GM18517 (cell line): Measurements from ENCODE around the gene KIAA0825.

Source experiments
- ATAC-seq: cut with Tn5 transposase; IDR thresholded peaks from one replicate; pipeline ENCODE4 v1.9.1; 2021; ENCODE audit warnings: mild to moderate bottlenecking, moderate library complexity; ENCODE audit not compliant: unreplicated experiment

KIAA0825 gene

GRCh38 chr5:94517490-94518488 is 100.6 kb downstream of the KIAA0825 start:
- ATAC-seq: no peak

- ATAC-seq: no peak
Measured at GRCh38 chr5:94516148-94516547, 102.3 kb downstream of the KIAA0825 start.

- no peak for ATAC-seq
Measured at GRCh38 chr5:94508461-94509148, 109.8 kb downstream of the KIAA0825 start.

DNA sequence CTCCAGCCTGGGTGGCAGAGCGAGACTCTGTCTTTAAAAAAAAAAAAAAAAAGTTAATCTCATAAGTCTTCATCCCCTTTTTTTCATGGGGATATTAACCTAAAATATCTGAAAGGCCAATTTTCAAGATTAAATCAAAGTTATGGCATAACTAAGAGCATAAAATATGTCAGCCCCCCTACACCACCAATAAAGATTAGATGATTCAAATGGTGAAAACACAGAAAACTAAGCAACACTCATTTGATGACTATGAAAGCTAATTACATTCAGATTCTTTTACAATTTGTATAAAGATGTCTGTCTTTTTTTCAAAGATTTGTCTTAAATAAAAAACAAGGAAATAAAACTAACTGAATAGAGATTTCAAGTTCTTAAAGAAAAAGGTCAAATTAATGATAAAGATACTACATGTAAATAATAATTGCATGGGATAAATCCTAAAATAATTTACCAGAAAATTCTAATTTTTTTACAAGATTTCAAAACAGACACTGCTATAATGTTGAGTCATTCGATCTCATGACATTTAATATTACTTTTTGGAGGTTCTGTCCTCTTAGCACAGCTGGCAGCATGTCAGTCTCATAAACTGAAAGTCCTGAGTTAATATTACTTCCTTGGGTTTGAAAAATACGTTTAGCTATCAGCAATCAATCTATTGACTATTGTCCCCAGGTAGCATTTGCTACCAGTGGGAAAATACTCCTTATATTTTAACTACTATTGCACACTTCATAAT is 112.9 kb downstream of the KIAA0825 start:
- ATAC-seq: no peak

DNA sequence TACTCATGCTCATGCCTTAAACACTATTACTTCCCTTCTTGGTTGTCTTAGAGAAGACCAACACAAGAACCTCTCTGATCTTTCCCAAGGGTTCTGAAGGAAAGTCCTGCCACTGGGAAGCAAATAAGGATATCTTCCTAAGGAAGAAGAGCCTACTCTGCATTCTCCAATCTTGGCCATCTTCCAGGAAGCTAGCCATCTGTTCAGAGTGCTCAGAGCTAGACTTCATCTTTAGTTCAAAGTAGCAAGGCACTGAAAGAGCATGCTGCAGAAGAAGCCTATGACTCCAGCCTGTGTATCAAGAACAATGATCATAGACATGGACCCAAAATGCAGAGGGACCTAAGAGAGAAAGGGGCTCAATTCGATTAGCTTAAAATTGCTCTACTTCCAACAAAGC is 114.7 kb downstream of the KIAA0825 start:
- ATAC-seq: no peak

DNA sequence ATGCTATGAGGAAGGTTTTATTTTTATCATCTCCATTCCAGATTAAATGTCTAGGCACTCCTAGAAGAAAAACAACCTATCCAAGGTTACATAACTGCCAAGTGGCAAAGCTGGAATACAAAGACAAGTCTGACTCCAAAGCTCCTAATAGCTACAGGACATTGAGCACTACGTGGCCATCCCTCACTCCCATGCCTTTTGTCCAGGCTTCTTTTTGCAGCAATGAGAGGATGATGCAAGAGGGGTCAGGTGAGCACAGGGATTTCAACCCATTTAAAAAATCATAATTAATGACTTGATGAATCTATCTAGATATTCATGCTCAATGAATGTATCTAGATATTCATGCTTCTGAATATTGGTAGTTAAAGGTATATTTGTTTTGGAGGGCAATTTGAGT is 117.0 kb downstream of the KIAA0825 start:
- no peak for ATAC-seq

DNA sequence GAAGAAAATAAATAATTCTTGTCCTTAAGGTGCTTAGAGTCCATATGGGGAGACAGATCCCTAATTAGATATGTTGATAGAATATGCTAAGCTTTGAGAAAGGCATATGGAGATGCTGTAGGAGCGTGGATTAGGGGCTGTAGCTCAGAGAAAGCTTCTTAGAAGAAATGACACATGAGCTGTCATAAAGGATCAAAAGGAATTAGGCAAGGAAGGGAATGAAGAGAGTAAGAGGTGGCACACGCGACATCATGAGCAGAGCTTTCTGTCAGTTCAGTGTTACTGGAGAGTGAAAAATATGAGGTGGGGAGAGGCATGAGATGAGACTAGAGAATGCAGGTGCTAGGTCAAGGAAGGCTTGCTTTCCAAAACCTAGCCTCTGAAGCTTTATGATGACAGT is 118.6 kb downstream of the KIAA0825 start:
- ATAC-seq: no peak

- no peak for ATAC-seq
Measured at GRCh38 chr5:94498199-94498598, 120.2 kb downstream of the KIAA0825 start.

DNA sequence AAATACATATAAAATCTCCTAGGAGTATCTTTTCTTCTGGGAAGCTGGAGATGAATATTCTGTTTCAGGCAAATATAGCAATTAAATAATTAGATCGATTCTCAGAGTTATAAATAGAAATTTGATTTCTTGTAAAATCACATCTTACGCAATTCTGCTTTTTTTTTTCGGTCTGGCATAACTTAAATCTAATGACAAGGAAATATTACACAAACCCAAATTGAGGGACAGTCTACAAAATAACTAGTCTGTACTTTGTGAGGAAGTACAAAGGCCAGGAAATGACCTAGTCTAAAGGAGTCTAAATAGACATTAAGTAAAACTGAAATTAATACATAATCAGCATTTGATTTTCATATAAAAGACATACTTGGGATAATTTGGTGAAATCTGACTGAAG is 133.3 kb downstream of the KIAA0825 start:
- no peak for ATAC-seq

DNA sequence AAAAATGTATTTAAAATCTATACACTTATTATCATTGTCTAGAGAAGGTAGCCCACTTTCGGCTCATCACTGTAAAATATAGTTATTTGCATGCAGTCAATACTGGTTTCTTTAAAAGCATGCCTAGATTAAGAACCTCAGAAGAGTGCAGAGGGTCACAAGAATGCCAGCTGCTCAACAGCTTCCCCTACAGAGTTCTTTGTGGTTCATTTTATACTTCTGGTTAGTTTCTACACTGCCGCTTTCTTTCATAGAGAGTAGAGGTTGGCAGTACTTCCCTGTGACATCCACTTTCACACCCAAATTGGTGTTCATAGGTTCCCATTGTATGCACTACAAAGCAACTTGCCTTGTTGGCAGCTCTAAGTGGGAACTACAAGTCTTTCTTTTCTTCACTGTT is 137.3 kb downstream of the KIAA0825 start:
- no peak for ATAC-seq

- no peak for ATAC-seq
Measured at GRCh38 chr5:94480486-94480885, 137.9 kb downstream of the KIAA0825 start.

DNA sequence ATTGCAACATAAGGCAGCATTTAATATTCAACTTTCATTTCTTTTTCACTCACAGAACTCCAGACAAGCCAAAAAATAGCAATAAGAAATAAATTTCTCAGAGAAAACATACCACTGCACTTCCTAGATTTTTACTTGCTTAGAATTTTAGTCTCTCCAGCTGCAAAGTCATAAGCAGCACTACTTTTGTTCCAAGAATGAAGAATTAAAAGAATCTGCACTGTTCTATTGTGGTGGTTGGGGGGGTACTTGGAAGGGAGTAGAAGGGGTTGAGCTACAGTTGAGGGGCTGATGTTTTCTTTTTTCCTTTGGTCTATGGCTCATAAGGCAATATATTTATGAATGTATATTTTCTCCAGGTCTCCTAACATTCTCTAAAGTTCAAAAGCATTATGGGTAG is 144.5 kb downstream of the KIAA0825 start:
- ATAC-seq: no peak

- no peak for ATAC-seq
Measured at GRCh38 chr5:94471521-94471920, 146.9 kb downstream of the KIAA0825 start.

DNA sequence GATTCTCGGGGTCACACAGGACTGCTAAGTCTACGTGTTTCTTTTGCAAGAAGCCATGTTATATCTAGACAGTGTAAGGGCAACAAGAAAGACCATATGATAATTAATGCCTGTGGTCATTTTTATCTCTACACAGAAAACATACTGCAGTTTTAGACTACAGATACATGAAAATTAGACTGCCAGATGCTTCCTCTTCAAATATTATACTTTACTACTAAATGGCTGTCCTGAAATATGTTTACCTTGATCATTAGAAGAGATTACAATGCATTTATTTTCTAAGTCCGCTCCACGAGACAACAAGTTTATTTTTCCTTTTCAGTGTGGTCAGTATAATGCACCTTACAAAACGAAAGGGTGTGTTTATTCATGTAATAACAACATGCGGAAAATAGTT is 147.6 kb downstream of the KIAA0825 start:
- no peak for ATAC-seq

- no peak for ATAC-seq
Measured at GRCh38 chr5:94469894-94470329, 148.5 kb downstream of the KIAA0825 start.

DNA sequence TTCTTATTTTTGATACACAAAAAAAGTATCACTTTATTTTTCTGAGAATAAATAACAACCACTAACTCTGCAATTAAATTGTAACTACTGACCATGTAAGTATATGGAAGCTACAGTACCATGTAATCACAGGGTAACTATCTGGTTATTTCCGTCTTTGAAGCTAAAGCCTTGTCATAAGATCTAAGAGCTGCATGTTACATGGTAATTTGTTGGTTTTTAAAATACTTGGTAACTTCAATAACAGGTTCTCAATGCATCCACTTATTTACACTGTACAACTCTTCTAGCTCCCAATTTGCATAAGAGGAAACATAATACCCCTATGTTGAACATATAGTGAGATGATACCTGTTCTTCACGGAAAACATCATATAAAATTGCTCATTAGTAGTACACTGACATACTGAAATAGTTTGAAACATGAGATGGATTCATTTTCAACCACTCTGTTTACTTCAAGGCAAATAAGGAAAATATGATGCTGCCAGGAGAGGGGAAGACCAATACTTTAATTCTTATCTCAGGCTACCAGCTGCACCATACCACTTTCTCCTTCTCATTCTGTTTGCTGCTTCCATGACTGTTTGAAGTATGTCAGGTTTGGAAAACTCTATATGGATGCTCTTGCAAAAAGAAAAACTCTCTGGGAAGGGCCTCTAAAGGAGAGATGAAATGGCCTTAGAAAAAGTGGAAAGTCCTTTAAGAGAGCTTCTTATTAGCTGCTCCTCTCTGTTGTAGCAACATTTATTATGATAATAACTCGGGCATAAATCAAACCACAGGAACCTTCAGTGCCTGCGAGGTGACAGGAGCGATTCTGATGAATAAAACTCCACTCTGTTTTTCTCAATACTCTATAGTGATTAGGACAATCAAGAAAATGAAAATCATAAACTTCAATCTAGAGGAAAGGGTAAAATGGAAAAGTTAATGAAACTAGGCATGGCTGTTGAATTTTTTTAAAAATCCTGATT is 150.2 kb downstream of the KIAA0825 start:
- no peak for ATAC-seq

DNA sequence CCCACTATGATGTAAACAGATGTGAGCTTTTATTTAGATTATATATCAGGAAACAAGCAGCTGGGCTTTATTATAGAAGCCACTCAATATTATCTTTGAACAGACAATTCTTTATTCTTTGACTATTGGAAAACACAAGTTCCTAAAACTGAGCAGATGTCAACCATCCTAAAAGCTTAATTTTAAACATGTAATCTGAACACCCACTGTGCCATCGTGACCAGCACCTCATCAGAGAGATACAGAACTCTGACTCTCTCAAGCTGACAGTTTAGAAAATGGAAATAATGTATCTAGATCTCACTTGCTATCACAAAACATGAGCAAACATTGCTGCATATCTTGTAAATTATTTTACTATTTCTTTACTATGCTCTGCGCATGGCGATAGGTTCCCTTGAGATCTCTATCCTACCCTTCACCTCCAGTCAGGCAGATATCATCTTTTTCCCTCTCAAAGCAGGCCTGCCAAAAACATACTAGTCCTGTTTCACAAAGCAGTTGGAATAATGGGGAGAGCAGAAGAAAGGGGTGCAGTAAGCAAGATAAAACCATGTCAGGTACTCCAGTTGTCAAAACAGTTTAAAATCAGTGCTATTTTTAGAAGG is 151.0 kb downstream of the KIAA0825 start:
- ATAC-seq: no peak

DNA sequence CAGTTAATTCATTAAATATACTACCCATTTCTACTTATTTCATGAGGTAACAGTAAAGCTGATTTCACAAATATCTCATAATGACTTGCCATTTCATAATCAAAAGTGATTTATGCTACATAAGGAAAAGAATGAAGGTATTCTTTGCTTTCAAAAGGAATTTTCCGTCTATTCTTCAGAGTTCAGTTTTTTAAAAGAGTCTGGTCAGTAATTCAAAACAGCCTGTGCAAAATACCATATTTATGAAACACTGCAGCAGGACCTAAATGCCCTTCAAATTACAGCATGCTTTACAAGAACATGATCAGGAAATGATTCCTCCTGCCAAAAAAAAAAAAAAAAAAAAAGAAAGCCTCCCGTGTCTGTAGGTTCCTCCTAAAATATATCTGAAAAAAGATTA is 154.7 kb downstream of the KIAA0825 start:
- no peak for ATAC-seq

DNA sequence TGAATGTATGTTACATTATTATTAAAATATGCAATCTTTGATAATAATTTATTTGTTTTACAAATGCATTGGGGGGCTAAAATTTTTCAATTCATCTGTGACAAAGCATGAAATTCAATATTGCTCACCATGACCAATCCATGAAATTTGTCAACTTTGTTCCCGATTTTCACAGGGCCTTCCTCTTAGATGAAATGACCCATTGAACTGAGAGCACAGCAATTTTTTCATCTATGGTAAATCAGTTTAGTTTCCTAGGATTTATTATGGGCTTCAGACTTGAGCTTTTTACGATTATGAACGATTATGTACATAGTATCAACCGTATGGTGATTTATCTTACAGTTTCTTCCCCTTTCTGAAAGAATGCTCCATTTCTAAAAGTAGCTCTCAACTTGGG is 157.3 kb downstream of the KIAA0825 start:
- no peak for ATAC-seq

GRCh38 chr5:94459915-94460314 is 158.5 kb downstream of the KIAA0825 start:
- ATAC-seq: no peak
